SJCRH30 (cell line): Measurements from ENCODE around the gene SEPTIN12. TPM values are rescaled to one million over a fixed set of nuclear protein-coding genes. Genes with fewer than 3 reads are reported as not detected.
"Not testable (repeated sequence)": the region's sequence is repeated elsewhere in the genome, so short reads cannot be mapped to it uniquely, and the experiment has no call there.

Source experiments
- DNase-seq, 2 experiments: peaks; one replicate each; pipeline ENCODE4 v3.0.0-alpha.2; 2015 to 2020
- H3K27ac ChIP-seq: fragments of 250-450 bp; sonication (Bioruptor Pico); 2 replicates; pipeline ENCODE4 v1.5.1; 2020; ENCODE audit warnings: mild to moderate bottlenecking, moderate library complexity
- H3K27me3 ChIP-seq: fragments of 250-450 bp; sonication (Bioruptor Pico); 2 replicates; pipeline ENCODE4 v1.5.1; 2020; ENCODE audit warnings: mild to moderate bottlenecking, moderate library complexity
- H3K36me3 ChIP-seq: fragments of 250-450 bp; sonication (Bioruptor Pico); 2 replicates; pipeline ENCODE4 v1.5.1; 2020; ENCODE audit warnings: mild to moderate bottlenecking, moderate library complexity
- H3K4me1 ChIP-seq: fragments of 250-450 bp; sonication (Bioruptor Pico); 2 replicates; pipeline ENCODE4 v1.5.1; 2020; ENCODE audit warnings: mild to moderate bottlenecking, moderate library complexity
- H3K4me3 ChIP-seq: fragments of 250-450 bp; sonication (Bioruptor Pico); 2 replicates; pipeline ENCODE4 v1.5.1; 2020; ENCODE audit warnings: mild to moderate bottlenecking, moderate library complexity
- H3K9me3 ChIP-seq: fragments of 250-450 bp; sonication (Bioruptor Pico); replicated peaks from 2 replicates; pipeline ENCODE4 v1.5.1; 2020; ENCODE audit warnings: mild to moderate bottlenecking, moderate library complexity
- total RNA-seq: library from RNA; depleted of rRNA; stranded (reverse); fragments of >200 nt; shearing (Covaris generic); gene quantifications from 2 replicates; pipeline ENCODE4 v1.2.3, GENCODE V29; 2014

Gene SEPTIN12
- total RNA-seq, 1 experiment from 2014 or later: not detected

- no peaks in the 10 kb centered on the region for H3K36me3 ChIP-seq
- no peaks in the 10 kb centered on the region for H3K9me3 ChIP-seq
- peak in 1 of 2 experiments; percentile 17 for DNase-seq
- H3K4me3 ChIP-seq: no peak overlapping the region
- H3K27me3 ChIP-seq: no peaks in the 10 kb centered on the region
- no peaks in the 10 kb centered on the region for H3K4me1 ChIP-seq
- no peak overlapping the region for H3K27ac ChIP-seq
These were observed 43.4 kb downstream of the SEPTIN12 start for GRCh38 chr16:4744555-4745273.

- DNase-seq: no peak
- Histone ChIP-seq H3K27me3 (no peaks in the 10 kb centered on the region), H3K36me3 (no peaks in the 10 kb centered on the region), H3K9me3 (no peaks in the 10 kb centered on the region), H3K27ac (no peak overlapping the region), H3K4me3 (no peak overlapping the region), H3K4me1 (no peaks in the 10 kb centered on the region)
These were observed 44.8 kb downstream of the SEPTIN12 start for GRCh38 chr16:4743226-4743878.

GRCh38 chr16:4738370-4738769, 49.8 kb downstream of the SEPTIN12 start:
- not testable (repeated sequence) for DNase-seq, H3K4me1 ChIP-seq, H3K27ac ChIP-seq, H3K4me3 ChIP-seq, H3K9me3 ChIP-seq, H3K36me3 ChIP-seq, H3K27me3 ChIP-seq

- no peaks in the 10 kb centered on the region for H3K36me3 ChIP-seq
- H3K27me3 ChIP-seq: no peaks in the 10 kb centered on the region
- peaks cover 3% of the 10 kb centered on the region; the same call in 1 of the 2 replicates for H3K4me1 ChIP-seq
- H3K27ac ChIP-seq: no peak overlapping the region
- no peak overlapping the region for H3K4me3 ChIP-seq
- no peaks in the 10 kb centered on the region for H3K9me3 ChIP-seq
- DNase-seq: no peak
These were observed 50.6 kb downstream of the SEPTIN12 start for GRCh38 chr16:4737545-4737944.

- no peak for DNase-seq
- H3K4me3 ChIP-seq: no peak overlapping the region
These were observed 51.6 kb downstream of the SEPTIN12 start for GRCh38 chr16:4736546-4736945.

GRCh38 chr16:4734730-4735535, 53.2 kb downstream of the SEPTIN12 start:
- H3K9me3 ChIP-seq: no peaks in the 10 kb centered on the region
- H3K36me3 ChIP-seq: peaks cover 4% of the 10 kb centered on the region; the same call in 1 of the 2 replicates
- no peak overlapping the region for H3K27ac ChIP-seq
- peak overlapping the region; percentile 79 for H3K4me3 ChIP-seq
- peak; percentile 86 to 90 for DNase-seq
- no peaks in the 10 kb centered on the region for H3K27me3 ChIP-seq
- peaks cover 3% of the 10 kb centered on the region; the same call in 1 of the 2 replicates for H3K4me1 ChIP-seq

More at GRCh38 chr16:4736546-4736945, 51.6 kb downstream of the SEPTIN12 start:
- Histone ChIP-seq H3K36me3 (no peaks in the 10 kb centered on the region), H3K9me3 (no peaks in the 10 kb centered on the region), H3K4me1 (peaks cover 3% of the 10 kb centered on the region; the same call in 1 of the 2 replicates), H3K27ac (no peak overlapping the region), H3K27me3 (no peaks in the 10 kb centered on the region)

- Histone ChIP-seq H3K9me3 (no peaks in the 10 kb centered on the region), H3K27me3 (no peaks in the 10 kb centered on the region), H3K27ac (peak within 1 kb of the TSS; percentile 19; the same call in 1 of the 2 replicates), H3K4me3 (peak within 1 kb of the TSS; percentile 79), H3K4me1 (peaks cover 3% of the 10 kb centered on the region; the same call in 1 of the 2 replicates), H3K36me3 (peaks cover 4% of the 10 kb centered on the region; the same call in 1 of the 2 replicates)
- peak; percentile 95 to 96 for DNase-seq
These were observed 53.9 kb downstream of the SEPTIN12 start, which contains the start of the genes ANKS3 and DNAAF8 for GRCh38 chr16:4734063-4734729. Gene ANKS3 (minus strand): TSS chr16:4734271. CDS start chr16:4730149, 4,122 bp downstream. Gene DNAAF8 (plus strand): TSS chr16:4734537. CDS start chr16:4736515, 1,978 bp downstream.

GRCh38 chr16:4733747-4734062, 54.4 kb downstream of the SEPTIN12 start:
- Histone ChIP-seq H3K4me1 (peaks cover 3% of the 10 kb centered on the region; the same call in 1 of the 2 replicates), H3K36me3 (peaks cover 4% of the 10 kb centered on the region; the same call in 1 of the 2 replicates), H3K27me3 (no peaks in the 10 kb centered on the region), H3K4me3 (peak overlapping the region; percentile 79), H3K27ac (peak overlapping the region; percentile 19; the same call in 1 of the 2 replicates), H3K9me3 (no peaks in the 10 kb centered on the region)
- no peak for DNase-seq

- no peak for DNase-seq
- H3K4me1 ChIP-seq: peaks cover 3% of the 10 kb centered on the region; the same call in 1 of the 2 replicates
- no peaks in the 10 kb centered on the region for H3K27me3 ChIP-seq
- no peaks in the 10 kb centered on the region for H3K9me3 ChIP-seq
- peaks cover 4% of the 10 kb centered on the region; the same call in 1 of the 2 replicates for H3K36me3 ChIP-seq
- H3K27ac ChIP-seq: no peak overlapping the region; the same call in 1 of the 2 replicates
- peak overlapping the region; percentile 79 for H3K4me3 ChIP-seq
These were observed 54.9 kb downstream of the SEPTIN12 start for GRCh38 chr16:4733211-4733742.

- Histone ChIP-seq H3K4me3 (no peak overlapping the region), H3K36me3 (peaks cover 6% of the 10 kb centered on the region; the same call in 1 of the 2 replicates), H3K27ac (no peak overlapping the region), H3K9me3 (no peaks in the 10 kb centered on the region), H3K27me3 (no peaks in the 10 kb centered on the region), H3K4me1 (no peaks in the 10 kb centered on the region; the same call in 1 of the 2 replicates)
- DNase-seq: no peak
These were observed 58.3 kb downstream of the SEPTIN12 start for GRCh38 chr16:4729876-4730275.

- no peaks in the 10 kb centered on the region for H3K27me3 ChIP-seq
- H3K36me3 ChIP-seq: peaks cover 6% of the 10 kb centered on the region; the same call in 1 of the 2 replicates
These were observed 59.5 kb downstream of the SEPTIN12 start for GRCh38 chr16:4728676-4729075.

More at GRCh38 chr16:4728676-4729075, 59.5 kb downstream of the SEPTIN12 start:
- H3K9me3 ChIP-seq: no peaks in the 10 kb centered on the region
- H3K4me1 ChIP-seq: no peaks in the 10 kb centered on the region; the same call in 1 of the 2 replicates
- no peak overlapping the region for H3K27ac ChIP-seq
- no peak overlapping the region for H3K4me3 ChIP-seq
- no peak for DNase-seq
